GM12874 (cell line): Measurements from ENCODE around the gene HAPLN1.

ENCODE experiments used
- CTCF ChIP-seq: IDR thresholded peaks from 2 replicates; pipeline ENCODE4 v1.5.1; 2011; ENCODE audit warnings: low read depth, mild to moderate bottlenecking, control low read depth, low read length, moderate library complexity; ENCODE audit not compliant: insufficient read depth

HAPLN1 gene

GRCh38 chr5:83662558-83662957 is 58.1 kb downstream of the HAPLN1 start:
- no peak for TF ChIP-seq CTCF

- TF ChIP-seq CTCF = no peak
Observed at GRCh38 chr5:83657807-83658525, 62.7 kb downstream of the HAPLN1 start.

- no peak for TF ChIP-seq CTCF
Observed at GRCh38 chr5:83654427-83654994, 66.1 kb downstream of the HAPLN1 start.

- no peak for TF ChIP-seq CTCF
Observed at GRCh38 chr5:83653669-83654068, 67.0 kb downstream of the HAPLN1 start.

GRCh38 chr5:83645936-83646335 is 74.7 kb downstream of the HAPLN1 start:
- TF ChIP-seq CTCF = no peak

- TF ChIP-seq CTCF = no peak
Observed at GRCh38 chr5:83644301-83644700, 76.4 kb downstream of the HAPLN1 start.

- no peak for TF ChIP-seq CTCF
Observed at GRCh38 chr5:83641946-83642345, 78.7 kb downstream of the HAPLN1 start.
